GM21576 (cell line): ENCODE data around the gene GMDS.
"Not testable (repeated sequence)": the region's sequence is repeated elsewhere in the genome, so short reads cannot be mapped to it uniquely, and the experiment has no call there.

Source experiments
- ATAC-seq: cut with Tn5 transposase; IDR thresholded peaks from one replicate; pipeline ENCODE4 v1.9.1; 2021; ENCODE audit warnings: mild to moderate bottlenecking, moderate library complexity; ENCODE audit not compliant: unreplicated experiment

Gene GMDS

GRCh38 chr6:1763404-1763803 lies 482.0 kb downstream of the GMDS start:
- no peak for ATAC-seq

GRCh38 chr6:1762203-1762602 lies 483.2 kb downstream of the GMDS start:
- no peak for ATAC-seq

GRCh38 chr6:1761477-1761877 lies 483.9 kb downstream of the GMDS start:
- ATAC-seq, result no peak

DNA sequence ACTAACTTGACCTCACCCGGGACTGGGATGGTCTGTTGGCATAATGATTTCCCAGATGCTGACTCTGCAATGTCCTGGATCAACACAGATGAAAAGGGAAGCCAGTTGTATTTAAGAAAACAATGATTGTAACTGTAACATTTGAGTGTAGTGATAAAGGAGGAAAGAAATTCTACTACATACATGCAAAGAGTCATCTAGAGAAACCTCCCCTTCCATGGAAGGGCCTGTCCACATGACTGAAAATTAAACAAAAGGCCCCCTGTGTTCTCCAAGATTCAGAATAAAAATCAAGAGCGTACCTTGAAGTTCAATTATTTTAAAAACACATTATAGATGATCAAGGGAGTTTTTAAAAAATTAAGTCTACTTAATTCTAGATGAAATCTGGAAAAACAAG lies 484.5 kb downstream of the GMDS start:
- no peak for ATAC-seq

- ATAC-seq, result no peak
Measured at GRCh38 chr6:1759870-1760269, 485.5 kb downstream of the GMDS start.

- no peak for ATAC-seq
Measured at GRCh38 chr6:1758076-1758679, 487.2 kb downstream of the GMDS start.

- no peak for ATAC-seq
Measured at GRCh38 chr6:1757131-1757530, 488.3 kb downstream of the GMDS start.

DNA sequence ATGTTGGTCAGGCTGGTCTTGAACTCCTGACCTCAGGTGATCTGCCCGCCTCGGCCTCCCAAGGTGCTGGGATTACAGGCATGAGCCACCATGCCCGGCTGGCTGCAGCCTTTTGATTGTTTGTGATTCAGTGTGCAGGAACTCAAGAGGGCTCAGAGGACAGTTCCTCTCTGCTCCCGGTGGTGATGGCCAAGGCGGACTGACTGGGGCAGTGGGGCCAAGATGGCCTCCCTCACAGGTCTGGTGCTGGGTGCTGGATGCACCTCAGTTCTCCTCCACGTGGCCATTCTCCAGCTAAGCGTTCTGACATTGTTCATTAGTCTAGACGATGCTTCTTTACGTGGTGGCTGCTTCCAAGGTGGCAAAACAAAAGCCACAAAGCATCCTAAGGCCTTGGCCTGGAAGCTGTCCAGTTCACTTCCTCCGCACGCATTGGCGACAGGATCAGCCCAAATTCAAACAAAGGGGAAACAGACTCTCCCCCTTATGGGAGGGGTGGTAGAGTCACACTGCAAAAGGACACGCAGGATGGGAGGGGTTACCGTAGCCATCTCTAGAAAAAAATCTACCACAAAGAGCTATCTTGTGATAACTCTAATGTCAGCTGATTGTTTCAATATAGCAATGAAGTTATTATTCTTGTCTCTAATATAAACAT lies 488.8 kb downstream of the GMDS start:
- ATAC-seq, result no peak

- ATAC-seq, result not testable (repeated sequence)
Measured at GRCh38 chr6:1751063-1751462, 494.3 kb downstream of the GMDS start.

DNA sequence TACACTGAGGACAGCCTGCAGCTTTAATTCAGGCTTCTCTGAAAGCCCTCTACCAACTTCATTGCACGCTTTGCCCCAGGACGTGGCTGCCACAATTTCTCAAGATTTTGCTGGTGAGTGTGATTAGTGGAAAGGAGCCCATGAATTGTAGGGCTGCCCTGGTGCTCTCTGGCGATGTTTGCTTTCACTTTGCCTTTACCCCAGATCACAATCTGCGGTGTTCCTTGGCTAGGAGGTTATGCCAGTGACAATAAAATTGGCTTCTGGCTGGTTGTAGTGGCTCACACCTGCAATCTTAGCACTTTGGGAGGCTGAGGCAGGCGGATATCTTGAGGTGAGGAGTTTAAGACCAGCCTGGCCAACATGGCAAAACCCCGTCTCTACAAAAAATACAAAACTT lies 496.4 kb downstream of the GMDS start:
- no peak for ATAC-seq

DNA sequence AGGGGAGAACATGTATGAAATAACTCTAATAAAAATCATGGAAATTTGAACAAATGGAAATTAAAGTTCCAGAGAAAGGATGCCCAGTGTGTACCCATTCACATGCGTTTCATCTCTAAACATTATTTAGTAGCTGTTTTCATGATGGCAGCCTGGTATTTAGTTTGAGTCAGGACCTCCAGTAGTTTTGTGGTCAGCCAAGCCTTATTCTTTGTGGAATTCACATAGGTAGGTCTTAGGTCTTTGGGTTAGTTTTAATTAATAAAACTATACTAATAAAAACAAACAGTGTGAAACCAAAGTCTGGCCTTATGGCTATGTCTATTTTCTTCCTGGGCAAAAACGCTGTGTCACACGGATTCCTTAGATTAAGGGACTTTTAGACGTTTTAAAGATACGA lies 497.9 kb downstream of the GMDS start:
- no peak for ATAC-seq

- no peak for ATAC-seq
Measured at GRCh38 chr6:1747003-1747402, 498.4 kb downstream of the GMDS start.

GRCh38 chr6:1745814-1746213 lies 499.6 kb downstream of the GMDS start:
- no peak for ATAC-seq

GRCh38 chr6:1744543-1744942 lies 500.9 kb downstream of the GMDS start:
- no peak for ATAC-seq

DNA sequence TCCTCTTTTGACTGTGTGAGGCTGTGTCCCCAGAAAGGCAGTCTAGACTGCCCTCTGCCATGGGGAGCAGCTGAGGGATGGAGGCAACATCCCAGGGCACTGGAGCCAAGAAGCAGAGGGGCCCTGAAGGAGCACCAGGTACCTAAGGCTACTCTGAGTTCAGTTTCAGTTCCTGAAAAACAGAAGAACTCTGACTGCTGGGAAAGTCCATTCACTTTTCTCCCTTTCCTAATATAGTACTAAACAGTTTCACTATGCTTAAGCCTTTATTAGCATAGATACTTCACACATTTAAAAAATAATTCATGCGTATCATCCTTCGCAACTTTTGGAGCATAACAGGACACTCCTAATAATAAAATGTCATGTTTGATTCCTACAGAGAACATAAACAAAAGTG lies 505.7 kb downstream of the GMDS start:
- ATAC-seq, result peak; percentile 92

- peak; percentile 30 for ATAC-seq
Measured at GRCh38 chr6:1739220-1739619, 506.2 kb downstream of the GMDS start.

DNA sequence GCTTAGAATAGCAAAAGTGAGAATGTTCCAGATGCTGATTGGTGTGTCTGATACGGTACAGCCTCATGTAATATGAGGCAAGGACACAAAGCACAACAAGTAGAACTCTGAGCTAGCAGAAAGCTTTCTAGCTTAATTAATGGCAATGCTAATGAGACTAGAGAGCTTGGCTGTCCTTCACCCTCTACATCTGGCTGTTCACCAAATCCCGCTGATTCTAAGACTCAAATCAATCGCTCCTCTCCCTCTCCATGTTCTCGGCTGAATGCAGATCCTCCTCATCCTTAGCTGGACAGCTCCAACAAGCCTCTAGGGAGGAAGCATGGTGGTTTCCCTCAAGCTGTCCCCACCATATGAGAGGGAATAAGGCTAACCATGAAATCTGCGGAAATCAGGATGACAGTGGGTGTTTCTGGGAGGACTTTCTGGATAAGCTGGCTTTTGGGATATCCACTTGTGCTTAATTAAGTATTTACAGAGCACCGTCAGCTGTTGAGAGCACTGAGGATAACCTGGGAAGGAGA lies 506.8 kb downstream of the GMDS start:
- no peak for ATAC-seq

DNA sequence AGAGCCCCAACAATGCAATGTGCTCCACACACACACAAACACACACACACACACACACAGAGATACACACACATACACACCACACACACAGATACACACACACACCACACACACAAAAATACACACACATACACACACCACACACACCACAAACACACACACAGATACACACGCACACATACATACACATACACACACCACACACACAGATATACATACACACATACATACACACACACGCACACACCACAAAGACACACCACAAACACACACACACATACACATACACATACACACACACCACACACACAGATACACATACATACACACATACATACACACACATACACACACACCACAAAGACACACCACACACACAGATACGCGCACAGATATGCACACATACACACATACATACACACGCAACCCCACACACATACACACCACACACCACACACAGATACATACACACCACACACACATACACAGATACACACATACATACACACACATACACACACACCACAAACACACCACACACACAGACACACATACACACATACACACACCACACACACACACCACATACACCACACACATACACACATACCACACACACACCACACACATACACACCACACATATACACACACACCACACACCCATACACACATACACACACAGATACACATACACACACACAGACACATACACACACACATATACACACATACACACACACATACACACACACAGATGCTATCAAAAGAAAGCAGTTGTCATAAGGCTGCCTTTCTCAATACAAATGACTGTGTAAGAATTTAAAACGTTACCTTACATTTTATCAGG lies 507.7 kb downstream of the GMDS start:
- no peak for ATAC-seq

DNA sequence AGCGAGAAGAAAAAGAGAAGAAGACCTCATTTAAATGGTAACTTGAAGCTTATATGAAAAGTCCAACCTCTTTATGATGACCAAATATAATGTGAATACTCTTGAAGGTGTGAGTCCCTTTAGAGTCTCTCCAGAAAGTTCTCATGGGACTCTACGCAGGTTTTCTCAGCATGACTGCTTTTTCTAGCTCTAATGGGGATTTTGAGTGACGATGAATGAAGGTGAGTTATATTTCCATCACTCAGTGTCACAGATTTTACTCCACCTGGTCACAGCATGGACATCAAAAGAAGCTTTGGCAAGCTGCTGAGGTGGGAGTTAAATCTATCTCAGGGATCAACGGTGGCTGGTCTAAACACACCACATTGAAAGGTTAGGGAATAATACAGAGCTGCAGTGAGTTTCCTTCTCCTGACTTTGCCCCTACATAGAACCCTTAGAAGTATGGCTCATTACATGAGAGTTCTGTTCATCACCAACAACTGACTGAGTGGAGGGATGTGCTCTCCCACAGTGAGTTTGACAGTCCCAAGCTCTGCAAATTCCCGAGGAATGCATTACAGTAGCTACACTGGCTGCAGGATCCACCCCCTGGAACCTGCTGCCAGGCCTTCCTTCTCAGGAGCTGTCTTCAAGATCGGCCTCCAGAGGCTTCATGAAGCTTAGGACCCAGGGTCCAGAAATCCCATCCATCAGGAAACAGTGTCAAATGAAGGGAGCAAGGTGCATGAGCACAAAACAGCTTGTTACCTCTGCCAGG lies 508.9 kb downstream of the GMDS start:
- ATAC-seq, result no peak

DNA sequence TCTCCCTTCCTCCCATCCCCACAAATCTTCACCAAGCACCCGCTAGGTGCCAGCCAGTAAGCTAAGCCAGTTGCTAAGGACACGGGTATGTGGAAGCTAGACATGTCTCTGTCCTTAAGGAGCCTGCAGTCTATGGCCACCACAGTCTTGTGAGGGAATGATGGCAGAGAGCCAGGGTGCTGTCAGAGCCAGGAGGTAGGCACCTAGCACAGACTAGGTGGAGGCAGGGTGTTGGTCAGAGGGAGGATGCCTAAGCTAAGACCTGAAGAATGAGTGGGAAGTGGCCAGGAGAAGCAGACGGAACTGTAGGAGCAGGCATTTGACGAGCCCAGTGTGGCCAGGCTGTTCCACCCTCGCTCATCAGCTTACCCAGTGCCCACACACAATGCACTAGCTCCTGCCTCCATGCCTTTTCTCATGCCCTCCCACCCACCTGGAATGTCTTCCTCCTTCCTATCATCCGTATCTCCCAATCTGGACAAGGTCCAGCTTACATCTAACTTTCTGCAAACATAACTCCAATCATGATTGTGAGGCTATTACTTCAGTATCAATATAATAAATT lies 510.1 kb downstream of the GMDS start:
- ATAC-seq, result no peak

DNA sequence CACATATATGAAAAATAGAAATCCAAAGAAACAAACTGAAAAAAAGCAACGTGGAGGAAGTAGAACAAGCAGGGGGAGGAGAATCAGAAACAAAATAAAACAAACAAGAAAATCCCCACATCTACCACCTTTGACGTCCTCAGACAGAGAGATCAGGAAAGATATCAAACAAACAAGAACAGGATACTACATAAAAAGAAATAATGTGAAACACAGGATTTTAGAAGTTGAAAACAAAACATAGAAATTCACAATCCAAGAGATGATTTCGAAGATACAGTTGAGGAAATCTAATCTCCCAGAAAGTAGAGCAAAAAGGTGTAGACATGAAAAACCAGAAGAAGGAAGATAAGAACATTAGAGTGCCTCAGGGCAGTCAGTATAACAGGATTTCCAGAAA lies 514.5 kb downstream of the GMDS start:
- no peak for ATAC-seq
